Upper lobe of left lung (tissue), 4 donors: ENCODE data around the gene TNRC6B.

Experiments used
- CTCF ChIP-seq, 6 experiments: fragments of 450-650 bp in 4 of 6; fragments of 200-600 bp in 2 of 6; sonication (generic) in 2 of 6; IDR thresholded peaks; one replicate each; pipeline ENCODE4 v1.5.1; 2016 to 2019; ENCODE audit warnings: antibody characterized with exemption in 6 of 6
- EP300 ChIP-seq, 4 donors: sonication (generic); formaldehyde crosslinking; IDR thresholded peaks; one replicate each; pipeline ENCODE4 v1.5.1; 2017; ENCODE audit warnings: antibody characterized with exemption in 4 of 4, control low read depth in 2 of 4
- POLR2A ChIP-seq, 4 donors: fragments of 450-650 bp; IDR thresholded peaks; one replicate each; pipeline ENCODE4 v1.5.1; 2016 to 2017; ENCODE audit warnings: antibody characterized with exemption in 4 of 4, mild to moderate bottlenecking in 2 of 4
- POLR2AphosphoS5 ChIP-seq, 2 donors: sonication (generic); formaldehyde crosslinking; IDR thresholded peaks; one replicate each; pipeline ENCODE4 v1.5.1; 2017; ENCODE audit warnings: antibody characterized with exemption in 2 of 2

DNA sequence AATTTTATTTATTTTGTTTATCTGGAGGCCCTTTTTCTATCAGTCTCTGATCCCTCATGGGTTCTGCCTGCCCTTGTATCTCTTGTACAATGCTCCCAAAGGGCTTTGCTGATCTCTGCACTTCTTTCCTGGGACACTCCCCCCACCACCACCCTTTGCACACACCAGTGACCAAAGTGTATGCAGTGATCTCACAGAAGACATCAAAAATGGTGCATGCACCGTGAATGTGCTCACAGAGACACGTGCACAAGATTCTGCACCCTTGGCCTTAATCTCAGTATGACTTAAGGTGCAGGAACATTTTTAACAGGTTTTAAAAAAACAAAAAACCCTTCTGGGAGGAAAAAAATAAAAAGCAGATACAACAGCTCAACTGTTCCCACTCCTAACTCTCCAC, 156.3 kb downstream of the TNRC6B start:
- TF ChIP-seq CTCF (IDR thresholded peaks at IDR 0.05) (no peak), EP300 (IDR thresholded peaks at IDR 0.05) (no peak), POLR2A (IDR thresholded peaks at IDR 0.05) (no peak), POLR2AphosphoS5 (IDR thresholded peaks at IDR 0.05) (no peak)
